ENCODE results near the gene LYG1.

DNA sequence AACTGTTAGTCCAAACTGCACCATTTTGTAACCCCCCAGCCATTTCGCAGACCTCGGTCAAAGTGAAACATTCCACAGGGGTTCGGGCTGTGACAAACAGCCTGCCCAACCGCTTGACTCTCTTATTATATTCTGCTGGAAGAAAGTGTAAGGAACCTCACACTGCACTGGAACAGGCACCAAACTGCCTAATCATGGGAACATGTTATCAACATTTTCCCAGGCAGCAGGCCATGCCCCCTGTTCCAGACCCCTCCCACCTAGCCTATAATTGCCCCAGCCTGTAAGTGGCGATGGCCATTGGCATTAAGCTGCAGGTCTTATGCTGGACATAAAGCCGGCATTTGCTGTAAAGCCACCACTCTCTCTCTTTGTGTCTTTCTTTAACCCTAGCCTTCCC is 62.4 kb downstream of the LYG1 start:
- TF ChIP-seq CTCF (IDR thresholded peaks at IDR 0.05) (no peak), POLR2A (IDR thresholded peaks at IDR 0.05) (no peak)

Data from esophagus squamous epithelium (tissue), 4 donors.